Mesendoderm (in vitro differentiated cells): ENCODE measurements around the gene RBM4B.

ENCODE experiments used
- DNase-seq: peaks from one replicate; pipeline ENCODE4 v3.0.0; 2013
- H2AK5ac ChIP-seq: 2 replicates; pipeline ENCODE4 v1.6.1; 2013; ENCODE audit warnings: low read length, inconsistent platforms
- H2BK120ac ChIP-seq: 2 replicates; pipeline ENCODE4 v1.6.1; 2013; ENCODE audit warnings: low read depth, mild to moderate bottlenecking, low read length, moderate library complexity, mixed read lengths
- H2BK15ac ChIP-seq: replicated peaks from 2 replicates; pipeline ENCODE4 v1.6.1; 2013; ENCODE audit warnings: low read depth, mild to moderate bottlenecking, moderate library complexity
- H2BK5ac ChIP-seq: 2 replicates; pipeline ENCODE4 v1.6.1; 2013; ENCODE audit warnings: low read length, inconsistent platforms
- H3K18ac ChIP-seq: 2 replicates; pipeline ENCODE4 v1.6.1; 2013; ENCODE audit warnings: mild to moderate bottlenecking, low read length, mixed read lengths
- H3K23ac ChIP-seq: one replicate; pipeline ENCODE4 v1.6.1; 2013; ENCODE audit warnings: low read length
- H3K27ac ChIP-seq: 2 replicates; pipeline ENCODE4 v1.5.1; 2013; ENCODE audit warnings: low read depth, mild to moderate bottlenecking, inconsistent platforms, low read length, moderate library complexity
- H3K27me3 ChIP-seq: 2 replicates; pipeline ENCODE4 v1.6.1; 2013; ENCODE audit warnings: low read length, control low read depth, mild to moderate bottlenecking, inconsistent platforms; ENCODE audit not compliant: insufficient read depth, poor library complexity
- H3K36me3 ChIP-seq: 2 replicates; pipeline ENCODE4 v1.6.1; 2013; ENCODE audit warnings: low read length, inconsistent platforms; ENCODE audit not compliant: control insufficient read depth, insufficient read depth
- H3K4ac ChIP-seq: one replicate; pipeline ENCODE4 v1.6.1; 2013; ENCODE audit warnings: low read depth, mild to moderate bottlenecking, low read length, moderate library complexity
- H3K4me1 ChIP-seq: 2 replicates; pipeline ENCODE4 v1.6.1; 2013; ENCODE audit warnings: low read depth, low read length, inconsistent platforms; ENCODE audit not compliant: control insufficient read depth
- H3K4me2 ChIP-seq: 2 replicates; pipeline ENCODE4 v1.6.1; 2013; ENCODE audit warnings: low read length
- H3K4me3 ChIP-seq: 2 replicates; pipeline ENCODE4 v1.5.1; 2013; ENCODE audit warnings: mild to moderate bottlenecking, low read length
- H3K56ac ChIP-seq: one replicate; pipeline ENCODE4 v1.6.1; 2013; ENCODE audit warnings: low read length
- H3K79me1 ChIP-seq: 2 replicates; pipeline ENCODE4 v1.6.1; 2013; ENCODE audit warnings: low read length, inconsistent platforms
- H3K79me2 ChIP-seq: 2 replicates; pipeline ENCODE4 v1.6.1; 2013; ENCODE audit warnings: mild to moderate bottlenecking, low read length; ENCODE audit not compliant: control insufficient read depth, insufficient read depth
- H3K9ac ChIP-seq: 2 replicates; pipeline ENCODE4 v1.6.1; 2013; ENCODE audit warnings: low read length, inconsistent platforms
- H4K5ac ChIP-seq: one replicate; pipeline ENCODE4 v1.6.1; 2013; ENCODE audit warnings: low read length
- H4K8ac ChIP-seq: one replicate; pipeline ENCODE4 v1.6.1; 2013; ENCODE audit warnings: low read depth, mild to moderate bottlenecking, control low read depth, low read length, moderate library complexity
- WGBS: extraction: QIAGEN DNeasy Blood & Tissue Kit; methylation state at CpG from one replicate; pipeline ENCODE4 v1.1.7; 2013; ENCODE audit warnings: low lambda C conversion rate, missing lambda C conversion rate; ENCODE audit not compliant: insufficient coverage; ENCODE audit errors: extremely low coverage; 5-methylcytosine and 5-hydroxymethylcytosine counted together

RBM4B gene

GRCh38 chr11:66631883-66632282, 45.8 kb downstream of the RBM4B start:
- Histone ChIP-seq H3K4ac (no peak overlapping the region), H3K79me2 (peaks cover 56% of the 10 kb centered on the region), H3K36me3 (peaks cover 19% of the 10 kb centered on the region), H3K27ac (no peak overlapping the region), H2AK5ac (no peak overlapping the region), H3K4me1 (no peaks in the 10 kb centered on the region), H3K23ac (no peak overlapping the region), H3K9ac (no peak overlapping the region), H4K8ac (no peak overlapping the region), H3K18ac (no peak overlapping the region), H3K4me2 (no peak overlapping the region), H2BK15ac (no peak overlapping the region), H2BK5ac (no peak overlapping the region), H3K27me3 (no peaks in the 10 kb centered on the region), H4K5ac (no peak overlapping the region), H3K79me1 (peaks cover 24% of the 10 kb centered on the region), H2BK120ac (no peak overlapping the region), H3K56ac (no peak overlapping the region), H3K4me3 (no peak overlapping the region)
- no CpG with 5 or more reads among the region's 6 CpGs for WGBS
- no peak for DNase-seq

GRCh38 chr11:66629356-66629755, 48.3 kb downstream of the RBM4B start:
- no peak overlapping the region for H3K9ac ChIP-seq
- H2BK15ac ChIP-seq: no peak overlapping the region
- no peak overlapping the region for H4K8ac ChIP-seq
- peaks cover 40% of the 10 kb centered on the region for H3K79me1 ChIP-seq
- no peak overlapping the region for H2BK5ac ChIP-seq
- no peak overlapping the region for H3K56ac ChIP-seq
- no peak overlapping the region for H3K23ac ChIP-seq
- no peak overlapping the region for H2BK120ac ChIP-seq
- H2AK5ac ChIP-seq: no peak overlapping the region
- no peak overlapping the region for H3K4me3 ChIP-seq
- no peak overlapping the region for H3K4ac ChIP-seq
- no peaks in the 10 kb centered on the region for H3K27me3 ChIP-seq
- H4K5ac ChIP-seq: no peak overlapping the region
- H3K18ac ChIP-seq: no peak overlapping the region
- WGBS: no CpG with 5 or more reads among the region's 2 CpGs
- H3K27ac ChIP-seq: no peak overlapping the region
- peaks cover 38% of the 10 kb centered on the region for H3K36me3 ChIP-seq
- H3K4me2 ChIP-seq: no peak overlapping the region
- DNase-seq: no peak
- H3K79me2 ChIP-seq: peaks cover 71% of the 10 kb centered on the region
- no peaks in the 10 kb centered on the region for H3K4me1 ChIP-seq

- Histone ChIP-seq H4K8ac (no peak overlapping the region), H3K27ac (no peak overlapping the region), H3K4me3 (no peak overlapping the region), H3K27me3 (no peaks in the 10 kb centered on the region), H3K9ac (no peak overlapping the region), H2BK15ac (no peak overlapping the region), H3K4me2 (no peak overlapping the region), H3K56ac (no peak overlapping the region), H2BK120ac (no peak overlapping the region), H4K5ac (no peak overlapping the region), H3K4ac (no peak overlapping the region), H2AK5ac (no peak overlapping the region), H3K18ac (no peak overlapping the region), H3K4me1 (no peaks in the 10 kb centered on the region), H2BK5ac (no peak overlapping the region), H3K79me2 (peaks cover 80% of the 10 kb centered on the region), H3K36me3 (peaks cover 41% of the 10 kb centered on the region), H3K23ac (no peak overlapping the region), H3K79me1 (peaks cover 42% of the 10 kb centered on the region)
- WGBS: no CpG with 5 or more reads among the region's 7 CpGs
- no peak for DNase-seq
Measured at GRCh38 chr11:66628061-66628603, 49.6 kb downstream of the RBM4B start.

GRCh38 chr11:66626926-66627325, 50.8 kb downstream of the RBM4B start:
- H3K56ac ChIP-seq: no peak overlapping the region
- DNase-seq: no peak
- H2AK5ac ChIP-seq: no peak overlapping the region
- H3K79me1 ChIP-seq: peaks cover 40% of the 10 kb centered on the region
- H3K9ac ChIP-seq: no peak overlapping the region
- no CpG with 5 or more reads among the region's 7 CpGs for WGBS
- H2BK5ac ChIP-seq: no peak overlapping the region
- H3K79me2 ChIP-seq: peaks cover 88% of the 10 kb centered on the region
- H3K23ac ChIP-seq: no peak overlapping the region
- no peak overlapping the region for H2BK120ac ChIP-seq
- H3K27me3 ChIP-seq: no peaks in the 10 kb centered on the region
- no peak overlapping the region for H3K27ac ChIP-seq
- H4K8ac ChIP-seq: no peak overlapping the region
- no peak overlapping the region for H3K4ac ChIP-seq
- H3K4me2 ChIP-seq: no peak overlapping the region
- H3K36me3 ChIP-seq: peaks cover 38% of the 10 kb centered on the region
- no peak overlapping the region for H4K5ac ChIP-seq
- no peak overlapping the region for H3K4me3 ChIP-seq
- H2BK15ac ChIP-seq: no peak overlapping the region
- no peak overlapping the region for H3K18ac ChIP-seq
- no peaks in the 10 kb centered on the region for H3K4me1 ChIP-seq

GRCh38 chr11:66626382-66626781, 51.3 kb downstream of the RBM4B start:
- H3K56ac ChIP-seq: no peak overlapping the region
- no peak overlapping the region for H4K8ac ChIP-seq
- H2BK120ac ChIP-seq: no peak overlapping the region
- H3K23ac ChIP-seq: no peak overlapping the region
- H2AK5ac ChIP-seq: no peak overlapping the region
- no CpG with 5 or more reads among the region's 25 CpGs for WGBS
- peaks cover 36% of the 10 kb centered on the region for H3K36me3 ChIP-seq
- H3K4me3 ChIP-seq: no peak overlapping the region
- H3K27ac ChIP-seq: no peak overlapping the region
- no peaks in the 10 kb centered on the region for H3K4me1 ChIP-seq
- no peak overlapping the region for H2BK5ac ChIP-seq
- H3K18ac ChIP-seq: no peak overlapping the region
- peaks cover 90% of the 10 kb centered on the region for H3K79me2 ChIP-seq
- no peak overlapping the region for H4K5ac ChIP-seq
- H2BK15ac ChIP-seq: no peak overlapping the region
- H3K9ac ChIP-seq: no peak overlapping the region
- no peak for DNase-seq
- H3K79me1 ChIP-seq: peaks cover 37% of the 10 kb centered on the region
- no peak overlapping the region for H3K4ac ChIP-seq
- no peak overlapping the region for H3K4me2 ChIP-seq
- H3K27me3 ChIP-seq: no peaks in the 10 kb centered on the region

- no peak overlapping the region for H3K23ac ChIP-seq
- H2BK120ac ChIP-seq: no peak overlapping the region
- H3K79me1 ChIP-seq: peaks cover 37% of the 10 kb centered on the region
- no peak overlapping the region for H2BK5ac ChIP-seq
- no peak overlapping the region for H2BK15ac ChIP-seq
- no peak overlapping the region for H3K4ac ChIP-seq
- H3K9ac ChIP-seq: no peak overlapping the region
- H4K8ac ChIP-seq: no peak overlapping the region
- no peak overlapping the region for H4K5ac ChIP-seq
- H3K18ac ChIP-seq: no peak overlapping the region
- H2AK5ac ChIP-seq: no peak overlapping the region
- no peak overlapping the region for H3K56ac ChIP-seq
- DNase-seq: no peak
- peaks cover 96% of the 10 kb centered on the region for H3K79me2 ChIP-seq
- no peak overlapping the region for H3K4me3 ChIP-seq
- WGBS: no CpG with 5 or more reads among the region's 9 CpGs
- no peak overlapping the region for H3K4me2 ChIP-seq
- no peaks in the 10 kb centered on the region for H3K4me1 ChIP-seq
- H3K36me3 ChIP-seq: peaks cover 36% of the 10 kb centered on the region
- no peaks in the 10 kb centered on the region for H3K27me3 ChIP-seq
- H3K27ac ChIP-seq: no peak overlapping the region
Measured at GRCh38 chr11:66625752-66626149, 51.9 kb downstream of the RBM4B start.
